Spleen (tissue), 10 donors: ENCODE measurements around the gene PRG3. TPM values are rescaled to one million over a fixed set of nuclear protein-coding genes. Genes with fewer than 3 reads are reported as not detected.

Source experiments
- polyA plus RNA-seq, 3 donors: library from polyadenylated mRNA; stranded (reverse); fragments of 200-250 nt; gene quantifications; one replicate each; pipeline ENCODE4 v1.2.1, GENCODE V29; 2013
- total RNA-seq, 7 donors: library from RNA; depleted of rRNA in 3 of 7; stranded (reverse); fragments of >200 nt in 3 of 7; fragmentation: NEBNext Ultra II Directional in 4 of 7; extraction: Animal tissue kit (Norgen Biotek cat#: 25700) in 4 of 7; gene quantifications; one replicate each; pipeline versions ENCODE4 v1.1.0 to v1.2.1, GENCODE V29; 2016 to 2021
- donor health status: healthy with polysubstance abuse.
- donor health status: DM: no; HTN: no; CAD: no; lungs with moderate emphysema.
- donor health status: DM: no; HTN: no; CAD: no.
- donor health status: Bipolar disorder and iron deficiency.
- donor health status: healthy.
- donor health status: DM: no; HTN: no; CAD: no.
- donor health status: DM: yes; HTN: yes; CAD: no.

The PRG3 gene
- total and polyA plus RNA-seq, 10 donors: 0.36 to 5.1 (median 1.1) TPM; not detected in 1

Other genes with a start within 250 kb of the PRG3 start
- gene LRRC55, start 199.2 kb downstream of the PRG3 start, total RNA-seq: 1 to 10 TPM in 2 of 7 donors, under 1 TPM in 4, not detected in 1; 0.51 to 1.5 (median 0.62) TPM
- gene LRRC55, start 199.2 kb downstream of the PRG3 start, polyA plus RNA-seq: under 1 TPM; 0.03 to 0.19 (median 0.04) TPM
- 100 to 1,000 TPM in 5 of 7 donors, 10 to 100 TPM in 2; 55.9 to 319 (median 155) TPM for gene APLNR, start 143.9 kb downstream of the PRG3 start, total RNA-seq
- 10 to 100 TPM in 2 of 3 donors, 1 to 10 TPM in 1; 3.0 to 38.6 (median 10.8) TPM for gene APLNR, start 143.9 kb downstream of the PRG3 start, polyA plus RNA-seq
- 100 to 1,000 TPM in 1 of 7 donors, 10 to 100 TPM in 6; 30.5 to 126 (median 48.5) TPM for gene TNKS1BP1, start 56.2 kb downstream of the PRG3 start, total RNA-seq
- gene TNKS1BP1, start 56.2 kb downstream of the PRG3 start, polyA plus RNA-seq: 10 to 100 TPM; 19.8 to 51.6 (median 21.7) TPM
- gene SSRP1, start 45.3 kb downstream of the PRG3 start, total RNA-seq: 10 to 100 TPM; 41.9 to 67.1 (median 53.1) TPM
- 10 to 100 TPM; 35.5 to 52.0 (median 42.6) TPM for gene SSRP1, start 45.3 kb downstream of the PRG3 start, polyA plus RNA-seq
- gene P2RX3, start 42.8 kb downstream of the PRG3 start, total RNA-seq: not detected
- not detected for gene P2RX3, start 42.8 kb downstream of the PRG3 start, polyA plus RNA-seq
- 10 to 100 TPM in 1 of 7 donors, 1 to 10 TPM in 5, not detected in 1; 1.4 to 10.5 (median 4.5) TPM for gene PRG2, start 9.5 kb upstream of the PRG3 start, total RNA-seq
- 1 to 10 TPM; 2.3 to 4.0 (median 2.5) TPM for gene PRG2, start 9.5 kb upstream of the PRG3 start, polyA plus RNA-seq
- gene SLC43A3, start 46.0 kb upstream of the PRG3 start, total RNA-seq: 10 to 100 TPM; 29.9 to 72.5 (median 41.7) TPM
- 10 to 100 TPM; 15.2 to 29.1 (median 20.9) TPM for gene SLC43A3, start 46.0 kb upstream of the PRG3 start, polyA plus RNA-seq
- 1 to 10 TPM in 1 of 7 donors, under 1 TPM in 6; 0.37 to 2.0 (median 0.49) TPM for gene RTN4RL2, start 79.4 kb upstream of the PRG3 start, total RNA-seq
- under 1 TPM; 0.15 to 0.73 (median 0.29) TPM for gene RTN4RL2, start 79.4 kb upstream of the PRG3 start, polyA plus RNA-seq
- gene SLC43A1, start 134.6 kb upstream of the PRG3 start, total RNA-seq: 10 to 100 TPM in 5 of 7 donors, 1 to 10 TPM in 2; 7.0 to 16.1 (median 13.0) TPM
- 1 to 10 TPM; 6.2 to 8.4 (median 6.4) TPM for gene SLC43A1, start 134.6 kb upstream of the PRG3 start, polyA plus RNA-seq
- 10 to 100 TPM; 28.1 to 58.7 (median 39.0) TPM for gene TIMM10, start 149.6 kb upstream of the PRG3 start, total RNA-seq
- gene TIMM10, start 149.6 kb upstream of the PRG3 start, polyA plus RNA-seq: 10 to 100 TPM; 38.7 to 57.4 (median 56.1) TPM
- not detected for gene SMTNL1, start 156.4 kb upstream of the PRG3 start, total RNA-seq
- gene SMTNL1, start 156.4 kb upstream of the PRG3 start, polyA plus RNA-seq: not detected
- 100 to 1,000 TPM in 5 of 7 donors, 10 to 100 TPM in 2; 74.2 to 137 (median 112) TPM for gene UBE2L6, start 186.5 kb upstream of the PRG3 start, total RNA-seq
- gene UBE2L6, start 186.5 kb upstream of the PRG3 start, polyA plus RNA-seq: 100 to 1,000 TPM in 1 of 3 donors, 10 to 100 TPM in 2; 46.8 to 135 (median 79.5) TPM
- gene SERPING1, start 216.5 kb upstream of the PRG3 start, total RNA-seq: 100 to 1,000 TPM; 121 to 364 (median 255) TPM
- 100 to 1,000 TPM; 104 to 187 (median 161) TPM for gene SERPING1, start 216.5 kb upstream of the PRG3 start, polyA plus RNA-seq